ENCODE measurements around the gene RHOH. TPM values are rescaled to one million over a fixed set of nuclear protein-coding genes. Genes with fewer than 3 reads are reported as not detected.

The RHOH gene
- total RNA-seq, 4 donors from 2014 or later = 0.13 to 3.6 (median 2.7) TPM

DNA sequence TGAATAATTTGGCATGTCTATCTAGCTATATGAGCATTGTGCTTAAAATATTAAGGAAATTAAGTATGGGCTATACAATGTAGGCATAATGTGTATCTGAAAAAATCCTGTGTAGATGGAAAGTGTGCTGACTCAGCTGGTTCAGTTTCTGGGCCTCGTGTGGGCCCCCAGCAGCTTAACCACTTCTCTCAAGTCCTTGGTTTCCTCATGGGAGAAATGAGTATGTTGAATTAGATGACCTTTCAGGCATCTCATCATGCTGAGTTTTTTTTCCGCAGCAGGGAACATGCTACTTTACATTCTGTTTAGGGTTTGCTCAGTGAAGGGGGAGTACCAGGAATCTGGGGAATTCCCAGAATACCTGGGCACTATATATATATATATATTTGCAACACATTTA lies 30.5 kb downstream of the RHOH start:
- Histone ChIP-seq H3K27me3 (peaks cover 0 to under 1% (median 0%) of the 10 kb centered on the region in 4 donors), H3K9me3 (peaks cover 0 to 2% (median 0%) of the 10 kb centered on the region in 4 donors), H3K27ac (replicated peaks in 1 of 4) (no peak overlapping the region), H3K36me3 (no peaks in the 10 kb centered on the region), H3K4me3 (no peak overlapping the region), H3K4me1 (no peaks in the 10 kb centered on the region)
- WGBS = 35% methylated on average over 2 of the region's 2 CpGs
- intact Hi-C loops (cut with DNase I) = no loop called here
- DNase-seq (ENCODE audit: extremely low spot score) = no peak
- no peak for TF ChIP-seq EP300 (IDR thresholded peaks at IDR 0.05)
- no peak for TF ChIP-seq POLR2A (IDR thresholded peaks at IDR 0.05; ENCODE audit: low read depth)
- no peak for TF ChIP-seq POLR2AphosphoS5 (IDR thresholded peaks at IDR 0.05)
- TF ChIP-seq, protein P1, sequence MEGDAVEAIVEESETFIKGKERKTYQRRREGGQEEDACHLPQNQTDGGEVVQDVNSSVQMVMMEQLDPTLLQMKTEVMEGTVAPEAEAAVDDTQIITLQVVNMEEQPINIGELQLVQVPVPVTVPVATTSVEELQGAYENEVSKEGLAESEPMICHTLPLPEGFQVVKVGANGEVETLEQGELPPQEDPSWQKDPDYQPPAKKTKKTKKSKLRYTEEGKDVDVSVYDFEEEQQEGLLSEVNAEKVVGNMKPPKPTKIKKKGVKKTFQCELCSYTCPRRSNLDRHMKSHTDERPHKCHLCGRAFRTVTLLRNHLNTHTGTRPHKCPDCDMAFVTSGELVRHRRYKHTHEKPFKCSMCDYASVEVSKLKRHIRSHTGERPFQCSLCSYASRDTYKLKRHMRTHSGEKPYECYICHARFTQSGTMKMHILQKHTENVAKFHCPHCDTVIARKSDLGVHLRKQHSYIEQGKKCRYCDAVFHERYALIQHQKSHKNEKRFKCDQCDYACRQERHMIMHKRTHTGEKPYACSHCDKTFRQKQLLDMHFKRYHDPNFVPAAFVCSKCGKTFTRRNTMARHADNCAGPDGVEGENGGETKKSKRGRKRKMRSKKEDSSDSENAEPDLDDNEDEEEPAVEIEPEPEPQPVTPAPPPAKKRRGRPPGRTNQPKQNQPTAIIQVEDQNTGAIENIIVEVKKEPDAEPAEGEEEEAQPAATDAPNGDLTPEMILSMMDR (IDR thresholded peaks at IDR 0.05) = no peak

DNA sequence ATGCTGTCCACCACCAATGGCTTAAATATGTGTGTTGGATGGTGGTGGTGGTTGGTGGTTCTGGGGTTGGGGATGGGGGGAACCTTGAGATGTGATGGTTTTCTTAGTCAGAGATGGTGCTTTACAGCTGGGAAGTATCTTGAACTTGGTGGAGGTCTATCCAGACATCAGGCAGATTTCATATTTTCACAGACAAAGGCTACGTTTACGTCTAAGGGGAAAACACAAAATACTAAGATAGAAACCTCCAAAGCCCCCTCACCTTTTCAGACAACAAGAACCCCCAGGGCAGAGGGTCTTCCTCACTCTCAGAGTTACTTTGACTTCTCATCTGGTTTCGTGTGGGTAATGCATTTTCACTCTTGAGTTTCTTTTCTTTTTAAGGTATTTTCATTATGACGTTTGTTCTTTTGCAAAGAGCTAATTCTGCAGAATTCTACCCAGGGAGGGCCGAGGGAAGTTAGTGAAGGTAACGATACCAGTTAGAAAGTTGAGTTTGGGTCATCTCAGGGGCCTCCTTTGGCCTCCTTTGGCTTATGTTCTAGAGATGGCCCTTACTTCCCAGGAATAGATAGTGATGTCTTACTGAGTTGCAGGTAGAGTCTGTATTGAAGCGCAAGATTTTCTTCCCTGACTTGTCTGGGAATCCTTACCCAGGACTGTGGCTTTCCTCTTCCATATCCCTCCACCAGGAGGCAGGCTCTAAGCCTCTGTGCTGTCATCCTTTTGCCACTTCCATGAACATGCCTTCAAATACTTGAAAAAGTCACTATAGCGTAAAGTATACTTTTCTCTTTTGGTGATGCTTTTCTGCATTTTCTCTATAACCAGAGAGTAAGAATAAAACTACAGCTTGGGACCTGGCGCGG lies 31.9 kb downstream of the RHOH start:
- H3K4me1 ChIP-seq = no peaks in the 10 kb centered on the region
- 92% methylated on average over 10 of the region's 10 CpGs for WGBS

DNA sequence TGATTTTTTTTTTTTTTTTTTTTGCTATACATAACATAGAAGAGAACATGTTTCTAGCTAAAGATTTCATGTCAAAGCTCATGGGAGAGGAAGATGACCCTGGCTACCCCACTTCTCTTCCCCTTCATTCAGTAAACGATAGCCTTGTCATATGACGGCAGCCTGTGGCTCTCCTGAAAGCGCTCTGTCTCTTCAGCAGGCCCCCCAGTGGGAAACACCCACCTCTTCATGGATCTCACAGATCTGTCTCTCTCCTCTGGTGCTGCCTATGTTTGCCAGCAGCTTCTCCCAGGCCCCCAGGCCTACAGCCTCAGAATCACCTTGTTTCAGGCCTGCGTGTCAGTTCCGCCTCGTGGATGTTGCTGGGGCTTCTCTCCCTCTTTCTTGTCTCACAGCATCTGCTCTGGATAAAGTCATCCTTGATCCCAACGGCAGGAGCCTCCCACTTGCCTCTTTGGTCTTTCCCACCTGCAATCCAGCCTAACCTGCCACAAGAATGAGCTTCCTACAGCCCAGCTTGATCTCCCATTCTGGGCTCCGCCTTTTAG lies 34.6 kb downstream of the RHOH start:
- Histone ChIP-seq H3K4me3 (no peak overlapping the region), H3K4me1 (no peaks in the 10 kb centered on the region), H3K36me3 (no peaks in the 10 kb centered on the region), H3K27me3 (peaks cover 0 to 5% (median 0%) of the 10 kb centered on the region in 4 donors), H3K27ac (replicated peaks in 1 of 4) (no peak overlapping the region), H3K9me3 (no peaks in the 10 kb centered on the region)
- TF ChIP-seq EP300 (IDR thresholded peaks at IDR 0.05) = no peak
- TF ChIP-seq, protein P1 (IDR thresholded peaks at IDR 0.05) = no peak
- TF ChIP-seq POLR2AphosphoS5 (IDR thresholded peaks at IDR 0.05) = no peak
- TF ChIP-seq POLR2A (IDR thresholded peaks at IDR 0.05; ENCODE audit: low read depth) = no peak
- WGBS = 83% methylated on average over 8 of the region's 8 CpGs
- intact Hi-C loops (cut with DNase I) = no loop called here
- DNase-seq (ENCODE audit: extremely low spot score) = no peak

More for the DNA sequence above, 31.9 kb downstream of the RHOH start:
- TF ChIP-seq POLR2A (IDR thresholded peaks at IDR 0.05; ENCODE audit: low read depth) (no peak), EP300 (IDR thresholded peaks at IDR 0.05) (no peak), POLR2AphosphoS5 (IDR thresholded peaks at IDR 0.05) (no peak)
- TF ChIP-seq, protein P1 (IDR thresholded peaks at IDR 0.05) = no peak
- H3K27me3 ChIP-seq = peaks cover 0 to 5% (median 0%) of the 10 kb centered on the region in 4 donors
- no peaks in the 10 kb centered on the region for H3K9me3 ChIP-seq
- DNase-seq (ENCODE audit: extremely low spot score) = no peak
- no peaks in the 10 kb centered on the region for H3K36me3 ChIP-seq
- no peak overlapping the region for H3K4me3 ChIP-seq
- intact Hi-C loops (cut with DNase I) = no loop called here
- H3K27ac ChIP-seq (replicated peaks in 1 of 4) = no peak overlapping the region

DNA sequence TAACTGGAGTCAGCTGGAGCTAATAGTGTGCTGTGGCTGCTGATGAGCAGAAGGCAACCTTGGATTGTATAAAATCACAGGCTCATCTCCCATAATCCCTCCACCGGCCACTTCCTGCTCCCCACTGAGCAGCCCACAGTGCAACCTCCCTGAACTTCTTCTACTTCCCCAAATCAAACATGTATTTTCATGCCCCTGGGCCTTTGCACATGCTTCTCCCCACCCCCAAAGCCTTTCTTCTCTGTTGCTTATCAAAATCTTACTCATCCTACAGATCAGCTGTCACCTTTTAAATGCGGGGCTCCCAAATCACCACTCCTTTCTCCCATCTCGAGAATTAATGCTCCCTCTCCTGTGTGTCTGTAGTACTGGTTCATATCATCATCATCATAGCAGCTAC lies 35.8 kb downstream of the RHOH start:
- intact Hi-C loops (cut with DNase I) = no loop called here
- Histone ChIP-seq H3K27me3 (peaks cover 0 to 5% (median 0%) of the 10 kb centered on the region in 4 donors), H3K9me3 (no peaks in the 10 kb centered on the region), H3K4me1 (no peaks in the 10 kb centered on the region), H3K4me3 (no peak overlapping the region), H3K36me3 (no peaks in the 10 kb centered on the region), H3K27ac (replicated peaks in 1 of 4) (no peak overlapping the region)
- 91% methylated on average over 3 of the region's 3 CpGs for whole genome bisulfite sequencing
- DNase-seq (ENCODE audit: extremely low spot score) = no peak
- TF ChIP-seq EP300 (IDR thresholded peaks at IDR 0.05) = no peak
- TF ChIP-seq, protein P1 (IDR thresholded peaks at IDR 0.05) = no peak
- TF ChIP-seq POLR2AphosphoS5 (IDR thresholded peaks at IDR 0.05) = no peak
- TF ChIP-seq POLR2A (IDR thresholded peaks at IDR 0.05; ENCODE audit: low read depth) = no peak

All from esophagus muscularis mucosa (tissue), 4 donors.